ENCODE data around the gene CEACAM3.

Gene CEACAM3

GRCh38 chr19:41796901-41797300 lies 514 bp downstream of the CEACAM3 start:
- Histone ChIP-seq H3K36me3 (ENCODE audit: control insufficient read depth, insufficient read depth, low read length) (no peaks in the 10 kb centered on the region), H3K4me3 (replicated peaks; ENCODE audit: low read depth, low read length) (no peak overlapping the region), H3K27me3 (replicated peaks; ENCODE audit: control insufficient read depth, insufficient read depth, low read length) (no peaks in the 10 kb centered on the region; the same call in 1 of the 2 replicates)
- no peak for DNase-seq (ENCODE audit: extremely low read depth, insufficient read length)
- no peak for TF ChIP-seq CTCF (IDR thresholded peaks at IDR 0.05; ENCODE audit: insufficient read depth, low read length, poor library complexity, severe bottlenecking)

DNA sequence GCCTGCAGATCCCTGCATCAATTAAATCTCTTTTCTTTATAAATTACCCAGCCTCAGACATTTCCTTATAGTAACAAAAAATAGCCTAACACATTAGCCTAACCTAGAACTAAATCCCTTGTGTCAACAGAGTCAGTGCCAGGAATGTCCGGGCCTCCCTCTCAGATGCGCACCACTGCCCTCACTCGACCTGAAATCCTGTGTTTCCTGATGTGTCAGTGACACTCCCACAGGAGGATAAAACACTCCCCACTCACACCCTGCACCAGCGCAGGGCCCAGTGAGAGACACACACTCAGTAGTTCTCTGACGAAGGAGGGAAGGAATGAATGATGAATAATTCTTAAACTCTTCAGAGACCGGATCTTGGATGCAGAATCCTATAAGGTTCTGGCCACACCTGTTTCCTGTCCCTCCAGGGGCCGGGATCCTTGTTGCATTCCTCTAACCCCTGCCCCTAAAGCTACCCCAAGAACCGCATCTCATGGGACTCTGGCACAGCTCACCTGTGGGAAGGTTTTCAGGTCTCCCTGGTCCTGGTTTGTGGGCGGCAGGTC lies 3.1 kb downstream of the CEACAM3 start:
- no peak for DNase-seq (ENCODE audit: extremely low read depth, insufficient read length)
- no peaks in the 10 kb centered on the region for H3K36me3 ChIP-seq (ENCODE audit: control insufficient read depth, insufficient read depth, low read length)
- no peaks in the 10 kb centered on the region; the same call in 1 of the 2 replicates for H3K27me3 ChIP-seq (replicated peaks; ENCODE audit: control insufficient read depth, insufficient read depth, low read length)
- no peak overlapping the region for H3K4me3 ChIP-seq (replicated peaks; ENCODE audit: low read depth, low read length)
- TF ChIP-seq CTCF (IDR thresholded peaks at IDR 0.05; ENCODE audit: insufficient read depth, low read length, poor library complexity, severe bottlenecking): no peak

- TF ChIP-seq CTCF (IDR thresholded peaks at IDR 0.05; ENCODE audit: insufficient read depth, low read length, poor library complexity, severe bottlenecking): no peak
- no peak for DNase-seq (ENCODE audit: extremely low read depth, insufficient read length)
- Histone ChIP-seq H3K4me3 (replicated peaks; ENCODE audit: low read depth, low read length) (no peak overlapping the region), H3K27me3 (replicated peaks; ENCODE audit: control insufficient read depth, insufficient read depth, low read length) (no peaks in the 10 kb centered on the region; the same call in 1 of the 2 replicates), H3K36me3 (ENCODE audit: control insufficient read depth, insufficient read depth, low read length) (no peaks in the 10 kb centered on the region)
These were observed 4.6 kb downstream of the CEACAM3 start for GRCh38 chr19:41801031-41801430.

DNA sequence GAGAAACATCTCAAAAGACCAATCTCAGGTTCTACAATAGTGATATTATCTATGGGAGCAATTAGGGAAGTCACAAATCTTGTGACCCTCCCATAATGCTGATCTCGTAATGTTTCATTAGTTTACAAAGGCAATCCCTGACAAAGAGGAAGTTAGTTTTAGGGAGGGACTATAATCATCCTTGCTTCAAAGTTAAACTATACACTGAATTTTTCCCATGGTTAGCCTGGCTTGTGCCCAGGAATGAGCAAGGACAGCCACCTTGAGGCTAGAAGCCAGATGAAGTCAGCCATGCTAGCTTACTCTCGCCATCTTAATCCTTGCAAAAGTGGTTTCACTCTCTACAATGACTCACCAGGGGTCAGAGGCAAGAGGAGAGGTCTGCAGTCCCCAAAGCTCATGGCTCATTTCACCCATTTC lies 5.4 kb downstream of the CEACAM3 start:
- Histone ChIP-seq H3K36me3 (ENCODE audit: control insufficient read depth, insufficient read depth, low read length) (no peaks in the 10 kb centered on the region), H3K27me3 (replicated peaks; ENCODE audit: control insufficient read depth, insufficient read depth, low read length) (no peaks in the 10 kb centered on the region; the same call in 1 of the 2 replicates), H3K4me3 (replicated peaks; ENCODE audit: low read depth, low read length) (no peak overlapping the region)
- no peak for TF ChIP-seq CTCF (IDR thresholded peaks at IDR 0.05; ENCODE audit: insufficient read depth, low read length, poor library complexity, severe bottlenecking)
- DNase-seq (ENCODE audit: extremely low read depth, insufficient read length): no peak

DNA sequence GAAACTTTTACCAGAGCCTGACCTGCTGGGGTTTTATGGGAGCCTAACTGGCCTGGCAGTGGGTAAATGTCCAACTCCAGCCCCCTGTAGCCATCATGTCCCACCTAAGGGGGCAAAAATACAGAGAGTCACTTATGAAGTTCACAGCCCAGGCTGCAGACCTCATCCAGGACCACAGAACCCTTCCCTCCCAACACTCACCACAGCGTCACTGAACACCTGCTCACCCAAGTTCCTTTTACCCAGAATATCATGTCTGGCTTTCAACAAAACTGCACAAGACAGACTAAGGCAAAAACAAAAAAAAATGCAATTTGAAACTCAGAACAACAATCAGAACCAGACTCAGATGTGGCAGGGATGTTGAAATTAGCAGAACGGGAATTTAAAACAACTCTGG lies 6.4 kb downstream of the CEACAM3 start:
- DNase-seq (ENCODE audit: extremely low read depth, insufficient read length): no peak
- Histone ChIP-seq H3K4me3 (replicated peaks; ENCODE audit: low read depth, low read length) (no peak overlapping the region), H3K27me3 (replicated peaks; ENCODE audit: control insufficient read depth, insufficient read depth, low read length) (no peaks in the 10 kb centered on the region; the same call in 1 of the 2 replicates), H3K36me3 (ENCODE audit: control insufficient read depth, insufficient read depth, low read length) (no peaks in the 10 kb centered on the region)
- no peak for TF ChIP-seq CTCF (IDR thresholded peaks at IDR 0.05; ENCODE audit: insufficient read depth, low read length, poor library complexity, severe bottlenecking)

- DNase-seq (ENCODE audit: extremely low read depth, insufficient read length): no peak
- Histone ChIP-seq H3K27me3 (replicated peaks; ENCODE audit: control insufficient read depth, insufficient read depth, low read length) (peaks cover 2% of the 10 kb centered on the region; the same call in 1 of the 2 replicates), H3K36me3 (ENCODE audit: control insufficient read depth, insufficient read depth, low read length) (no peaks in the 10 kb centered on the region), H3K4me3 (replicated peaks; ENCODE audit: low read depth, low read length) (no peak overlapping the region)
- TF ChIP-seq CTCF (IDR thresholded peaks at IDR 0.05; ENCODE audit: insufficient read depth, low read length, poor library complexity, severe bottlenecking): no peak
These were observed 7.9 kb downstream of the CEACAM3 start for GRCh38 chr19:41804336-41804735.

Data from GM06990 (cell line).